Measurements from ENCODE around the gene CDC25B. TPM values are rescaled to one million over a fixed set of nuclear protein-coding genes. Genes with fewer than 3 reads are reported as not detected.
A peak's percentile ranks its signal among the peaks of the same experiment; 100 is the strongest.

Gene CDC25B
- total RNA-seq, 2 donors from 2014 or later, result 220 to 223 TPM

DNA sequence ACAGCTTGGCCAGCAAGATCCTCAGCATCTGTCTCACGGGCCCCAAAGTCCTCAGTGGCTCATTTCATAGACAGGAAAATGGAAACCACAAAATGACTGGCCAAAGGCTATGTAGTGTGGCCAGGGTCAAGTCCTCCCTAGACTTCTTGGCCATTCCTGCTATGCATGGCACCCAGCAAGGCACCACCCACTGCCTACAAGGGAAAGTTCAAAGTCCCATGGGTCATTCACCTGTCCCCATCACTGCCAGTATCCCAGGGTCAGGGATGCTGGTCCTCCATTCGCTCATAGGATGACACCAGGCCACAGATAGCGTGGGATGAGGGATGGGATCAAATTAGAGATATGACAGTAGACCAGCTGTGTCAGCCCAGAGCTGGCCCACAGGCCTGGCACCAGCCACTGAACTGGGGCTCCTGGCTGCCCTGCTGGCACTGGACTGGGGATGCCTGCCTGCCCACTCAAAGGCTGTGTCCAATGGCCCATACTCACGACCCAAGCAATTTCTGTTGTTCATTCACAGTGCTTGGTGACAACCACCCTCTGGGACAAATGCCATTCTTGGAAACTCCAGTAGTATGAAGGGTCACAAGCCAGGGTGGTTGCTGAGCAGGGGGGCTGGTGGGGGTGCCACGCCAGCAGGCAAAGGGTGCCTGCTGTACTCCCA lies 40.2 kb upstream of the CDC25B start:
- no peaks in the 10 kb centered on the region for H3K9me3 ChIP-seq (ENCODE audit: control insufficient read depth, low read length, poor library complexity, severe bottlenecking)
- DNase-seq (no peak), ATAC-seq (no peak)
- H3K27ac Mint-ChIP-seq, result peak overlapping the region; percentile 19
- H3K4me1 Mint-ChIP-seq, result peaks cover 11% of the 10 kb centered on the region
- no peaks in the 10 kb centered on the region for H3K36me3 Mint-ChIP-seq (ENCODE audit: low read depth)
- H3K4me3 Mint-ChIP-seq, result no peak overlapping the region
- H3K27me3 Mint-ChIP-seq, result no peaks in the 10 kb centered on the region

DNA sequence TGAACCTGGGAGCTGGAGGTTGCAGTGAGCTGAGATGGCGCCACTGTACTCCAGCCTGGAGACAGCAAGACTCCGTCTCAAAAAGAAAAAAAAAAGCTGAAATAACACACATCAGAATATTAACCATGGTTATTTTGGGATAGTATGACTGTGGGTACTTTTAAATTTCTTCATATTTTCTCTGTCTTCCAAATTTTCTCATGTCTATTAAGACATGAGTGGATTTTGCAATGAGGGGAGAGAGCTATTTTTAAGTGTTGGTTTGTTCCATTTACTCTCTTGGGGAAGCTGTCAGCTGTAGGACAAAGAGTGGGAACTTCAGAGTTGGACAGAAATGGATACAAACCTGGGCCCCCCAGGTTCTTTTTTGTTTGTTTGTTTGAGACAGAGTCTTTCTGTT lies 38.8 kb upstream of the CDC25B start:
- Mint-ChIP-seq H3K4me1 (peaks cover 10% of the 10 kb centered on the region), H3K27ac (peak overlapping the region; percentile 19), H3K27me3 (no peaks in the 10 kb centered on the region), H3K4me3 (no peak overlapping the region), H3K36me3 (ENCODE audit: low read depth) (no peaks in the 10 kb centered on the region)
- DNase-seq (no peak), ATAC-seq (no peak)
- H3K9me3 ChIP-seq (ENCODE audit: control insufficient read depth, low read length, poor library complexity, severe bottlenecking), result no peaks in the 10 kb centered on the region

DNA sequence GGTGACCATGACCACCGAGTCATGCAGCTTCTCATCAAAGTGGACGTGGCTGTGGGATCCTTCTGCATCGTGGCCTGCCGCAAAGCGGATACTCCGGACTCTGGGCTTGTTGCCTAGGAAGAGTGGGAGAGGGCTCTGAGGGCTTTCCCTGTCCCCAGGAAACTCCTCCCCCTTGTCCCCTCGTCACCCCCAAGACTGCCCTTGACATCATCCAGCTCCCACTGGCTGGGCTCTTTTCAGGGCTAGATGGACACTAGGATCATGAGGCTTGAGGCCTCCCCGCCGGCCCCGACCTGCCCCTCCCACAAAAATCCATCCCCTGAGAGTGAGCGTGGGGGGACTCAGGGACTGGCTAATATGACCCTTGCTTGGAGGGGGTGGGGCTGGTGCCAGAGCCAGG lies 37.5 kb upstream of the CDC25B start:
- Mint-ChIP-seq H3K27me3 (no peaks in the 10 kb centered on the region), H3K4me3 (no peak overlapping the region), H3K27ac (no peak overlapping the region), H3K4me1 (peaks cover 8% of the 10 kb centered on the region), H3K36me3 (ENCODE audit: low read depth) (no peaks in the 10 kb centered on the region)
- ATAC-seq, result no peak
- H3K9me3 ChIP-seq (ENCODE audit: control insufficient read depth, low read length, poor library complexity, severe bottlenecking), result no peaks in the 10 kb centered on the region
- DNase-seq, result no peak

GRCh38 chr20:3759316-3759823 lies 36.7 kb upstream of the CDC25B start:
- no peak overlapping the region for H3K4me3 Mint-ChIP-seq
- no peak for ATAC-seq
- H3K27ac Mint-ChIP-seq, result no peak overlapping the region
- DNase-seq, result no peak
- H3K9me3 ChIP-seq (ENCODE audit: control insufficient read depth, low read length, poor library complexity, severe bottlenecking), result no peaks in the 10 kb centered on the region
- peaks cover 8% of the 10 kb centered on the region for H3K4me1 Mint-ChIP-seq
- no peaks in the 10 kb centered on the region for H3K36me3 Mint-ChIP-seq (ENCODE audit: low read depth)
- no peaks in the 10 kb centered on the region for H3K27me3 Mint-ChIP-seq

DNA sequence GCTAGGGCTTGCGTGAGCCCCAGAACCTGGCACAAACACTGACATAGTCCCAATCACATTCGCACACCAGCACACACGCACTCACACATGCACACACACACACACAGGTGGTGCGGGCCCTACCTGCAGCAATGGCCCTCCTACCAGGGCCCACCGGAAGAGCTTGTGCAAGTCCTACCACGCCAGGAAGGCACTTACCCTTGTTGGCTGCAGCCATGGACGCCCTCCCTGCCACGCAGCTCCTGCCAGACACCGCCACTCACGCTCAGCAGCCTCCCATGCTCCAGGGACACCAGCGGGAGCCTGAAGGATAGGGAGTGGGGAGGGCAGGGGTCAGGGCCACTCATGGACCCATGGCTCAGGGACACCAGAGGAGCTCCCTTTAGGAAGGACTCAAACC lies 36.2 kb upstream of the CDC25B start:
- DNase-seq (no peak), ATAC-seq (no peak)
- Mint-ChIP-seq H3K4me3 (no peak overlapping the region), H3K27me3 (no peaks in the 10 kb centered on the region), H3K36me3 (ENCODE audit: low read depth) (no peaks in the 10 kb centered on the region), H3K27ac (no peak overlapping the region), H3K4me1 (peaks cover 8% of the 10 kb centered on the region)
- no peaks in the 10 kb centered on the region for H3K9me3 ChIP-seq (ENCODE audit: control insufficient read depth, low read length, poor library complexity, severe bottlenecking)

DNA sequence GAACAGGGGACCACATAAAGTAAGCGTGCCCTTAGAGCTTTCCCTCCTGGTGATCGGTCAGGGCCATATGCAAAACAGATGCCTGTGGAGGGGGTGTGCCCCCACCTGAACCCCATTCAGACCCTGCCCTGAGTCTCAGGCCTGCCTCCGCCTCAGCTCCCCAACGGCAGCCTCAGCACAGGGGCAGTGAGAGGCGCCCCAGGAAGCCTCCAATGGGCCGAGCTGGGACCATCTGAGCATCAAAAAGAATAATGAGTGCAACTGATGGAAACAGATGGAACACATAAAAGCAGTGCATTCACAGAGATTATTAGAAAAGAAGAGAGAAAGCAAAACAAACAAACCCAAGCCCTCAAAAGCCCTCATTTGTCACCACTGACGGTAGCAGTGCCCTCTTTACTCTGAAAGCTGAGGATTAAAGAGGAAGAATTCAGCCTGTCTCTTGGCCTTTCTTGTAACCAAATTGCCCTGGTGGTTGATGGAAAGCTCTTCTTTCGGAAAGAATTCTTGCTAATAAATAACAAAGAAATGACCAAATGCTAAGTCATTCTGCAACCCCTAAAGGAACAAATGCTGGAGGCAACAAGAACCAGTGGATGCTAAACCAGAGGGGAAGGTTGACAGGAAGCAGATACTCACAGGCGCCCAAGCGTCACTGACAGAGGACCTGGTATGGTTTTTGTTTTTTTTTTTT lies 35.3 kb upstream of the CDC25B start:
- H3K27ac Mint-ChIP-seq, result peak overlapping the region; percentile 32
- no peaks in the 10 kb centered on the region for H3K9me3 ChIP-seq (ENCODE audit: control insufficient read depth, low read length, poor library complexity, severe bottlenecking)
- H3K4me1 Mint-ChIP-seq, result peaks cover 10% of the 10 kb centered on the region
- DNase-seq (no peak), ATAC-seq (no peak)
- no peaks in the 10 kb centered on the region for H3K36me3 Mint-ChIP-seq (ENCODE audit: low read depth)
- no peak overlapping the region for H3K4me3 Mint-ChIP-seq
- no peaks in the 10 kb centered on the region for H3K27me3 Mint-ChIP-seq

DNA sequence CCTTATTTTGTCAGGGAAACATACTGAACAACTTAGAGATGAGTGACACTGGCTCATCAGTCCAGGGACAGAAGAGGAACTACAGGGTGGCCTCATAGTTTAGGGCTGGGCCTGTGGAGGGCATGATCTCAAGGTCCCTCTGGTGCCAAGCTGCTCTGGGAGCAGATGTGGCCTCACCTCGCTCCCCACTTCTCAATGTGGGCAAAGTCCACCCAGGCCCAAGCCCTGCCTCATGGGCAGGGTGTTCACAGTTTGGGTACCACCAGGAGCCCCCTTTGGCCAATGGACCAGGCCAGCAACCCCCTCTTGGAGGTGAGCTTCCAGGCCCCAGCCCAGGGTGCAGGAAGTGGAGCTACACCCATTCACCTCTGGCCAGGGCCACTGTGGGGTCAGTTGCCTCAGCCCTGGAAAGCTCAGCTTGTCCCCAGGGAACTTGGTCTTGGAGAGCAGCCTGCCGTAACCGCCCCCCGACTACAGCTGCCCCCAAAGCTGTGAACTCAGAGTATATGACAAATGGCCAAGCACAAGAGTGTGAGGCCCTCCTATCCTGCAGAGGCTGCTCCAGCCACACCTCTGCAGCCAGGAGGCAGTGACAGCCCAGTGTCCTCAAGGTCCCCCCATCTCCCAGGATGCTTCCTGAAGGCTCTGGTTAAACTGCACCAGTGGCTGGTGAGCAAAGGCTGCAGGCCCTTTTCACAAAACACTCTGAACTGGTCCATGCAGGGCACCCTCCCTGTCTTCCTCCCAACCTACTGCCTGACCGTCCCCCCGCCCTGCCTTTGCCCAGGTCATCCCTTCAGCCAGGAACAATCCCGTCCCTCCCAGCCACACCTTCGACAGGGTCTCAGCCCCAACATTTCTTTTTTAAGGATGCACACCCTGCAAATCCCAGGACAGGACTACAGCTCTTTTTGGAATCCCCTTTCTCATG lies 32.2 kb upstream of the CDC25B start:
- no peak for ATAC-seq

GRCh38 chr20:3764659-3765058 lies 31.5 kb upstream of the CDC25B start:
- DNase-seq, result no peak
- ATAC-seq, result no peak
- no peak overlapping the region for H3K4me3 Mint-ChIP-seq
- peaks cover 22% of the 10 kb centered on the region for H3K4me1 Mint-ChIP-seq
- H3K9me3 ChIP-seq (ENCODE audit: control insufficient read depth, low read length, poor library complexity, severe bottlenecking), result no peaks in the 10 kb centered on the region
- no peaks in the 10 kb centered on the region for H3K36me3 Mint-ChIP-seq (ENCODE audit: low read depth)
- H3K27me3 Mint-ChIP-seq, result no peaks in the 10 kb centered on the region
- no peak overlapping the region for H3K27ac Mint-ChIP-seq

More for the DNA sequence above, 32.2 kb upstream of the CDC25B start:
- DNase-seq, result no peak
- Mint-ChIP-seq H3K4me3 (no peak overlapping the region), H3K4me1 (peaks cover 20% of the 10 kb centered on the region), H3K27ac (no peak overlapping the region), H3K27me3 (no peaks in the 10 kb centered on the region), H3K36me3 (ENCODE audit: low read depth) (no peaks in the 10 kb centered on the region)
- no peaks in the 10 kb centered on the region for H3K9me3 ChIP-seq (ENCODE audit: control insufficient read depth, low read length, poor library complexity, severe bottlenecking)

GRCh38 chr20:3765171-3765882 lies 30.8 kb upstream of the CDC25B start:
- H3K27ac Mint-ChIP-seq, result no peak overlapping the region
- ATAC-seq, result no peak

DNA sequence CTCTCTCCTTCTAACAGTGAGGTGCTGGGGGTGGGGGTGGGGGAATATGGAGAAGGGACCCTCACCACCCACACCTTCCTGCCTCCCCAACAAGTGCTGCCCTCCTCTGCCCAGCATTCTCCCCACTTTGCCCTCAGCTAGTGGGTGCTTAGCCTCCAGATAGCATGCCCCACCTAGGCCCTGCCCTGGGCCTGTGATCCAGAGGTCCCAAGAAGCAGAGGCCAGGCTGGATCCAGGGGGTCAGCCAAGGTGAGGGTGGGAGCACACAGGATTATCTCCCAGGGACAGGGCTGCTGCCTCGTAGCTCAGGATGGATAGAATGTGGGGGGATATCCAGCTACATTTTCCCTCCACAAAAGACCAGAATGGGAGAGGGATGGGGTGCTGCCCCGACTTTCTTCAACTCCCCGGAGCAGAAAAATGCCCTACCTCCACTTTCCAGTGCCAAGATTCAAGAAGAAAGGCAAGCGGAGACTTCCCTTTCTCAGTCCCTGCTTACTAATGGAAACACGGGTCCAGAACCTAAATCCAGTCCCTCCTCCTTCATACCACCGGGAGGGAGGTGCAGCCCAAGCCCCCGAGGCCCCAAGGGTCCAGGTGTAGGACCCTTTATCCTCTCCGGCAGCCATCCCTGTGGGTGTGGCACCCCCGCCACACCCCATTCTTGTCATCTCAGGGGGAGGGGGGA lies 29.5 kb upstream of the CDC25B start:
- ATAC-seq, result no peak
- DNase-seq, result no peak
- H3K27ac Mint-ChIP-seq, result no peak overlapping the region

More at GRCh38 chr20:3765171-3765882, 30.8 kb upstream of the CDC25B start:
- no peaks in the 10 kb centered on the region for H3K9me3 ChIP-seq (ENCODE audit: control insufficient read depth, low read length, poor library complexity, severe bottlenecking)
- no peaks in the 10 kb centered on the region for H3K36me3 Mint-ChIP-seq (ENCODE audit: low read depth)
- H3K27me3 Mint-ChIP-seq, result no peaks in the 10 kb centered on the region
- no peak for DNase-seq
- no peak overlapping the region for H3K4me3 Mint-ChIP-seq
- peaks cover 17% of the 10 kb centered on the region for H3K4me1 Mint-ChIP-seq

DNA sequence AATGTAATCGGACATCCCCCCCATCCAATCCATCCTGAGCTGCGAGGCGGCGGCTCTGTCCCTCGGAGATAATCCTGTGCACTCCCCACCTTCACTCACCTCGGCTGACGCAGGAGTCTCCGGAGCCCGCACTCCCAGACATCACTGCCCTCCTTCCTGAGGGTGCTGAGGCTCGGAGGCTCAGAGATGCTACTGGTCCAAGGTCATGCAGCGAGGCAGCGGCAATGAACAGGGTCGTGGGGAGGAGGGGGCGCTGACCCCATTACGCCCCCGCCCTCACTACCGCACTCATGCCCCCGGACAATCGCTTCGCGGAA lies 29.0 kb upstream of the CDC25B start:
- Mint-ChIP-seq H3K27ac (no peak overlapping the region), H3K4me1 (peaks cover 17% of the 10 kb centered on the region), H3K4me3 (peak overlapping the region; percentile 87), H3K36me3 (ENCODE audit: low read depth) (no peaks in the 10 kb centered on the region), H3K27me3 (no peaks in the 10 kb centered on the region)
- no peak for DNase-seq
- no peak for ATAC-seq
- no peaks in the 10 kb centered on the region for H3K9me3 ChIP-seq (ENCODE audit: control insufficient read depth, low read length, poor library complexity, severe bottlenecking)

More for the DNA sequence above, 29.5 kb upstream of the CDC25B start:
- H3K4me1 Mint-ChIP-seq, result peaks cover 17% of the 10 kb centered on the region
- H3K36me3 Mint-ChIP-seq (ENCODE audit: low read depth), result no peaks in the 10 kb centered on the region
- peak overlapping the region; percentile 87 for H3K4me3 Mint-ChIP-seq
- H3K9me3 ChIP-seq (ENCODE audit: control insufficient read depth, low read length, poor library complexity, severe bottlenecking), result no peaks in the 10 kb centered on the region
- H3K27me3 Mint-ChIP-seq, result no peaks in the 10 kb centered on the region

Measured in T-helper 17 cell (primary cell).